Measurements from ENCODE around the gene LRRC4C.
"Not testable (repeated sequence)": the region's sequence is repeated elsewhere in the genome, so short reads cannot be mapped to it uniquely, and the experiment has no call there.

Gene LRRC4C

GRCh38 chr11:41003339-41004282 is 455.8 kb downstream of the LRRC4C start:
- DNase-seq = no peak

GRCh38 chr11:40998920-40999319 is 460.5 kb downstream of the LRRC4C start:
- no peak for DNase-seq

- no peak for DNase-seq
Observed at GRCh38 chr11:40987776-40988435, 471.5 kb downstream of the LRRC4C start.

GRCh38 chr11:40986320-40986719 is 473.1 kb downstream of the LRRC4C start:
- DNase-seq = no peak

- DNase-seq = no peak
Observed at GRCh38 chr11:40975076-40975475, 484.4 kb downstream of the LRRC4C start.

- DNase-seq = no peak
Observed at GRCh38 chr11:40974186-40974795, 485.2 kb downstream of the LRRC4C start.

- DNase-seq = no peak
Observed at GRCh38 chr11:40958707-40959106, 500.7 kb downstream of the LRRC4C start.

GRCh38 chr11:40952479-40952878 is 507.0 kb downstream of the LRRC4C start:
- no peak for DNase-seq

GRCh38 chr11:40938002-40938401 is 521.5 kb downstream of the LRRC4C start:
- no peak for DNase-seq

- no peak for DNase-seq
Observed at GRCh38 chr11:40924915-40925314, 534.5 kb downstream of the LRRC4C start.

- no peak for DNase-seq
Observed at GRCh38 chr11:40921246-40921645, 538.2 kb downstream of the LRRC4C start.

GRCh38 chr11:40910774-40911173 is 548.7 kb downstream of the LRRC4C start:
- not testable (repeated sequence) for DNase-seq

GRCh38 chr11:40894501-40894900 is 565.0 kb downstream of the LRRC4C start:
- no peak for DNase-seq

GRCh38 chr11:40885250-40885954 is 574.0 kb downstream of the LRRC4C start:
- DNase-seq = no peak

- no peak for DNase-seq
Observed at GRCh38 chr11:40882301-40882700, 577.2 kb downstream of the LRRC4C start.

- no peak for DNase-seq
Observed at GRCh38 chr11:40879911-40880310, 579.5 kb downstream of the LRRC4C start.

GRCh38 chr11:40877981-40878380 is 581.5 kb downstream of the LRRC4C start:
- no peak for DNase-seq

- DNase-seq = no peak
Observed at GRCh38 chr11:40877256-40877655, 582.2 kb downstream of the LRRC4C start.

GRCh38 chr11:40867991-40868632 is 591.3 kb downstream of the LRRC4C start:
- no peak for DNase-seq

GRCh38 chr11:40857754-40858153 is 601.7 kb downstream of the LRRC4C start:
- DNase-seq = not testable (repeated sequence)

- no peak for DNase-seq
Observed at GRCh38 chr11:40842750-40843339, 616.6 kb downstream of the LRRC4C start.

GRCh38 chr11:40841231-40841630 is 618.2 kb downstream of the LRRC4C start:
- DNase-seq = no peak

All from GDM1 (cell line).